B cell (primary cell): ENCODE results near the gene GNB2. TPM values are rescaled to one million over a fixed set of nuclear protein-coding genes. Genes with fewer than 3 reads are reported as not detected.
"Not testable (repeated sequence)": the region's sequence is repeated elsewhere in the genome, so short reads cannot be mapped to it uniquely, and the experiment has no call there.

Experiments
- ATAC-seq: fragments of 200-7000 bp; cut with Tn5 transposase; one replicate; pipeline ENCODE4 v1.10.0; 2021; ENCODE audit warnings: low read depth, mild to moderate bottlenecking, moderate number of reproducible peaks, moderate library complexity
- CTCF ChIA-PET: fragments of 350-600 bp; sonication (Branson Sonifier 250); formaldehyde crosslinking; loops from one replicate; lab custom pipeline; 2021; ENCODE audit warnings: antibody characterized with exemption, inconsistent platforms; lab: Charles Lee
- POLR2A ChIA-PET: fragments of 350-600 bp; sonication (Branson Sonifier 250); formaldehyde crosslinking; loops from one replicate; lab custom pipeline; 2021; ENCODE audit warnings: antibody characterized with exemption; lab: Charles Lee
- DNase-seq: peaks from one replicate; pipeline ENCODE4 v3.0.0; 2013
- H2AFZ ChIP-seq: 2 replicates; pipeline ENCODE4 v1.6.1; 2012; ENCODE audit warnings: mild to moderate bottlenecking, low read depth, low read length; ENCODE audit not compliant: insufficient read depth, poor library complexity, severe bottlenecking
- H3K27ac ChIP-seq, 2 donors: 1 replicate in 1 of 2; 2 replicates in 1 of 2; pipeline ENCODE4 v1.5.1; 2012 to 2013; ENCODE audit warnings: low read length in 2 of 2, mild to moderate bottlenecking in 2 of 2, moderate library complexity in 1 of 2
- H3K27me3 ChIP-seq, 4 experiments: fragments of 200-600 bp in 1 of 4; sonication (generic) in 1 of 4; replicated peaks in 1 of 4; 1 replicate in 2 of 4; 2 replicates in 2 of 4; pipeline versions ENCODE4 v1.6.1 to v1.7.0; 2013 to 2016; ENCODE audit warnings: low read length in 3 of 4, mild to moderate bottlenecking in 2 of 4, mixed read lengths in 1 of 4, moderate library complexity in 1 of 4; ENCODE audit not compliant: insufficient read depth in 4 of 4, control insufficient read depth in 3 of 4; ENCODE audit errors: control extremely low read depth in 1 of 4
- H3K36me3 ChIP-seq, 2 experiments: replicated peaks in 1 of 2; 1 replicate in 1 of 2; 2 replicates in 1 of 2; pipeline versions ENCODE4 v1.6.1 to v1.7.1; 2013; ENCODE audit warnings: low read length in 1 of 2; ENCODE audit not compliant: insufficient read depth in 2 of 2, control insufficient read depth in 1 of 2; ENCODE audit errors: control extremely low read depth in 1 of 2, extremely low read depth in 1 of 2
- H3K4me1 ChIP-seq, 2 donors: fragments of 200-600 bp in 1 of 2; sonication (generic) in 1 of 2; 1 replicate in 1 of 2; 2 replicates in 1 of 2; pipeline versions ENCODE4 v1.5.1 to v1.6.1; 2013 to 2017; ENCODE audit warnings: low read length in 2 of 2; ENCODE audit not compliant: control insufficient read depth in 2 of 2, insufficient read depth in 2 of 2
- H3K4me2 ChIP-seq: replicated peaks from 2 replicates; pipeline ENCODE3; 2012; ENCODE audit warnings: mild to moderate bottlenecking, low read depth, low read length; ENCODE audit not compliant: poor library complexity, severe bottlenecking
- H3K4me3 ChIP-seq, 5 experiments: fragments of 200-600 bp in 1 of 5; sonication (generic) in 1 of 5; 1 replicate in 3 of 5; 2 replicates in 2 of 5; pipeline versions ENCODE4 v1.5.1 to v1.7.0; 2011 to 2016; ENCODE audit warnings: low read length in 4 of 5, mild to moderate bottlenecking in 4 of 5, low read depth in 2 of 5, control low read depth in 1 of 5, moderate library complexity in 1 of 5; ENCODE audit not compliant: insufficient read depth in 1 of 5; ENCODE audit errors: control extremely low read depth in 1 of 5, extremely low read depth in 1 of 5
- H3K79me2 ChIP-seq: fragments of 200-600 bp; sonication (generic); one replicate; pipeline ENCODE4 v1.6.0; 2016; ENCODE audit warnings: low read length; ENCODE audit not compliant: control insufficient read depth, insufficient read depth
- H3K9ac ChIP-seq: fragments of 200-600 bp; sonication (generic); 2 replicates; pipeline ENCODE4 v1.6.1; 2017; ENCODE audit warnings: mild to moderate bottlenecking, low read length, moderate library complexity
- H3K9me3 ChIP-seq, 3 donors: one replicate each; pipeline versions ENCODE4 v1.6.1 to v1.7.1; 2013; ENCODE audit warnings: low read length in 2 of 3; ENCODE audit not compliant: control insufficient read depth in 2 of 3, insufficient read depth in 1 of 3; ENCODE audit errors: control extremely low read depth in 1 of 3
- H4K20me1 ChIP-seq: 2 replicates; pipeline ENCODE4 v1.6.0; 2012; ENCODE audit warnings: mild to moderate bottlenecking, low read length; ENCODE audit not compliant: insufficient read depth, control insufficient read depth, poor library complexity, severe bottlenecking
- H3K27ac Mint-ChIP-seq: one replicate; pipeline ENCODE4 v1.8.0; 2021; ENCODE audit warnings: mixed read lengths
- H3K27me3 Mint-ChIP-seq: one replicate; pipeline ENCODE4 v1.8.0; 2021; ENCODE audit warnings: mixed read lengths
- H3K4me1 Mint-ChIP-seq: one replicate; pipeline ENCODE4 v1.8.0; 2021; ENCODE audit warnings: mixed read lengths
- H3K4me3 Mint-ChIP-seq: one replicate; pipeline ENCODE4 v1.8.0; 2021; ENCODE audit warnings: mixed read lengths
- H3K9me3 Mint-ChIP-seq: one replicate; pipeline ENCODE4 v1.8.0; 2022; ENCODE audit warnings: mixed read lengths; ENCODE audit not compliant: insufficient read depth
- CTCF ChIP-seq: fragments of 200-600 bp; IDR thresholded peaks from one replicate; pipeline ENCODE4 v1.8.0; 2022; ENCODE audit warnings: antibody characterized with exemption, mild to moderate bottlenecking
- EZH2 ChIP-seq: IDR thresholded peaks from 2 replicates; pipeline ENCODE4 v1.6.1; 2012; ENCODE audit warnings: borderline replicate concordance, low read depth, mild to moderate bottlenecking, moderate library complexity, low read length; ENCODE audit not compliant: insufficient read depth, poor library complexity, severe bottlenecking
- WGBS: methylation state at CpG from one replicate; pipeline ENCODE4 v1.1.5; 2013; ENCODE audit warnings: missing lambda C conversion rate; ENCODE audit not compliant: insufficient coverage; 5-methylcytosine and 5-hydroxymethylcytosine counted together
- intact Hi-C: fragments of 100-400 bp; cut with micrococcal nuclease; formaldehyde crosslinking; loops from one replicate; pipeline ENCODE4 v1.10.0; 2022
- polyA plus RNA-seq: library from polyadenylated mRNA; depleted of rRNA; stranded (reverse); fragments of >200 nt; gene quantifications from 2 replicates; pipeline ENCODE4 v1.2.3, GENCODE V29; 2012
- total RNA-seq, 2 donors: library from RNA; stranded (reverse); fragments of 120-200 nt in 1 of 2; gene quantifications; 1 replicate in 1 of 2; 2 replicates in 1 of 2; pipeline versions ENCODE4 v1.2.3 to v1.2.4, GENCODE V29; 2013 to 2022

GNB2 gene
- total and polyA plus RNA-seq, 2 donors (not counting 1 experiment from before 2014, with no cell fraction given) = 127 to 221 TPM

- H3K27me3 Mint-ChIP-seq = peaks cover 51% of the 10 kb centered on the region
- Histone ChIP-seq H3K4me1 (peaks cover 10 to 13% of the 10 kb centered on the region in 2 donors), H3K27me3 (peaks cover 0 to 64% (median 19%) of the 10 kb centered on the region in 4 experiments)
- H3K9me3 ChIP-seq, ATAC-seq, H2AFZ ChIP-seq, H3K36me3 ChIP-seq, H3K79me2 ChIP-seq, H3K4me1 Mint-ChIP-seq, intact Hi-C loops, H3K4me3 ChIP-seq, H3K4me2 ChIP-seq, H3K27ac ChIP-seq, H3K9ac ChIP-seq, H3K4me3 Mint-ChIP-seq, H3K27ac Mint-ChIP-seq, DNase-seq, H3K9me3 Mint-ChIP-seq, H4K20me1 ChIP-seq: not testable (repeated sequence)
- ChIA-PET CTCF (interaction anchor here (0.5 to 5.6 kb wide), 9 partner anchors 19 to 255 kb away, joined by 3 to 30 read pairs (median 3); partner anchors contain the start of gene POP7), POLR2A (interaction anchor here (0.7 kb wide), 1 partner anchor 202 kb away, joined by 3 read pairs; no protein-coding TSS in a partner anchor)
- WGBS = no CpG with 5 or more reads among the region's 2 CpGs
Observed at GRCh38 chr7:100724364-100724763, 50.8 kb downstream of the GNB2 start.

- CTCF ChIA-PET = interaction anchor here (1.2 to 5.6 kb wide), 4 partner anchors 11 to 163 kb away, joined by 5 to 30 read pairs (median 13); partner anchors contain the start of genes POP7 and SLC12A9
- Histone ChIP-seq H3K27ac (no peak overlapping the region), H2AFZ (no peak overlapping the region), H3K27me3 (peaks cover 0 to 39% (median 8%) of the 10 kb centered on the region in 4 experiments), H3K79me2 (no peaks in the 10 kb centered on the region), H3K9me3 (no peaks in the 10 kb centered on the region), H3K9ac (no peak overlapping the region), H3K4me1 (peaks cover 0 to 7% of the 10 kb centered on the region in 2 donors), H3K36me3 (no peaks in the 10 kb centered on the region), H4K20me1 (no peaks in the 10 kb centered on the region), H3K4me3 (no peak overlapping the region), H3K4me2 (no peak overlapping the region)
- Mint-ChIP-seq H3K4me1 (peaks cover 3% of the 10 kb centered on the region), H3K9me3 (no peaks in the 10 kb centered on the region), H3K27ac (no peak overlapping the region), H3K27me3 (peaks cover 36% of the 10 kb centered on the region), H3K4me3 (no peak overlapping the region)
- TF ChIP-seq EZH2 (no peak), CTCF (no peak)
- 78% methylated on average over 10 of the region's 12 CpGs for WGBS
- ATAC-seq (no peak), DNase-seq (no peak)
- POLR2A ChIA-PET = no interaction called here
- intact Hi-C loops = no loop called here
Observed at GRCh38 chr7:100726996-100727761, 53.6 kb downstream of the GNB2 start.
